ENCODE data around the gene KRTAP12-4.

- no peak for TF ChIP-seq POLR2AphosphoS5 (IDR thresholded peaks at IDR 0.05)
- no peak for TF ChIP-seq CTCF (IDR thresholded peaks at IDR 0.05)
Observed at GRCh38 chr21:44612029-44612486, 42.4 kb downstream of the KRTAP12-4 start, which contains the start of gene KRTAP10-8.

Data from suprapubic skin (tissue), 3 donors.